GM12878 (cell line): ENCODE data around the gene PFKM.

ENCODE experiments used
- CTCF ChIP-seq, 3 experiments: IDR thresholded peaks in 2 of 3; conservative IDR thresholded peaks in 1 of 3; 2 replicates each; pipeline ENCODE4 v1.5.1; 2011; ENCODE audit warnings: low read depth in 3 of 3, low read length in 3 of 3, mild to moderate bottlenecking in 3 of 3, control low read depth in 2 of 3, moderate library complexity in 2 of 3, inconsistent platforms in 1 of 3, mixed read lengths in 1 of 3; ENCODE audit not compliant: control insufficient read depth in 2 of 3, insufficient read depth in 1 of 3; ENCODE audit errors: extremely low read depth in 1 of 3
- GABPA ChIP-seq: IDR thresholded peaks from 2 replicates; pipeline ENCODE4 v1.6.1; 2014; ENCODE audit warnings: antibody characterized with exemption, low read depth, mild to moderate bottlenecking, inconsistent platforms
- POLR2A ChIP-seq: IDR thresholded peaks from 2 replicates; pipeline ENCODE4 v1.6.1; 2011; ENCODE audit warnings: low read depth, mild to moderate bottlenecking, low read length
- SMARCA5 ChIP-seq: fragments of 450-650 bp; IDR thresholded peaks from 2 replicates; pipeline ENCODE4 v1.6.1; 2017; ENCODE audit warnings: mild to moderate bottlenecking
- SPI1 ChIP-seq: IDR thresholded peaks from 2 replicates; pipeline ENCODE4 v1.6.1; 2011; ENCODE audit warnings: low read depth, mild to moderate bottlenecking, low read length, moderate library complexity, borderline replicate concordance; ENCODE audit not compliant: insufficient read depth
- SRF ChIP-seq, 2 experiments: IDR thresholded peaks; 2 replicates each; pipeline ENCODE4 v1.6.1; 2011; ENCODE audit warnings: low read depth in 2 of 2, low read length in 2 of 2, mild to moderate bottlenecking in 1 of 2, moderate library complexity in 1 of 2
- SUZ12 ChIP-seq: fragments of 200-600 bp; sonication (generic); IDR thresholded peaks from one replicate; pipeline ENCODE4 v1.6.1; 2018; ENCODE audit warnings: antibody characterized with exemption, mild to moderate bottlenecking; ENCODE audit not compliant: unreplicated experiment
- WRNIP1 ChIP-seq: IDR thresholded peaks from 2 replicates; pipeline ENCODE4 v1.6.1; 2011; ENCODE audit warnings: low read depth, low read length, improper control_type of control experiment, borderline replicate concordance
- ZNF24 ChIP-seq: fragments of 450-650 bp; IDR thresholded peaks from 2 replicates; pipeline ENCODE4 v1.6.1; 2017; ENCODE audit warnings: antibody characterized with exemption, mild to moderate bottlenecking
- ZNF274 ChIP-seq: IDR thresholded peaks from one replicate; pipeline ENCODE4 v1.8.0; 2011; ENCODE audit not compliant: insufficient read length, insufficient read depth
- TF ChIP-seq, protein P1 (sequence below): fragments of 450-650 bp; IDR thresholded peaks from 2 replicates; pipeline ENCODE4 v1.6.1; 2017; ENCODE audit warnings: mild to moderate bottlenecking, moderate library complexity

GRCh38 chr12:48119834-48120195 is 651 bp downstream of the PFKM start:
- no peak for TF ChIP-seq WRNIP1
- no peak for TF ChIP-seq ZNF24
- no peak for TF ChIP-seq CTCF (IDR thresholded peaks at IDR 0.05 in 2 of 3, conservative IDR thresholded peaks at IDR 0.05 in 1 of 3; ENCODE audit: control insufficient read depth in 2 of 3, extremely low read depth in 1 of 3, insufficient read depth in 1 of 3, low read depth in 3 of 3, low read length in 3 of 3)
- no peak for TF ChIP-seq SPI1
- TF ChIP-seq, protein P1, sequence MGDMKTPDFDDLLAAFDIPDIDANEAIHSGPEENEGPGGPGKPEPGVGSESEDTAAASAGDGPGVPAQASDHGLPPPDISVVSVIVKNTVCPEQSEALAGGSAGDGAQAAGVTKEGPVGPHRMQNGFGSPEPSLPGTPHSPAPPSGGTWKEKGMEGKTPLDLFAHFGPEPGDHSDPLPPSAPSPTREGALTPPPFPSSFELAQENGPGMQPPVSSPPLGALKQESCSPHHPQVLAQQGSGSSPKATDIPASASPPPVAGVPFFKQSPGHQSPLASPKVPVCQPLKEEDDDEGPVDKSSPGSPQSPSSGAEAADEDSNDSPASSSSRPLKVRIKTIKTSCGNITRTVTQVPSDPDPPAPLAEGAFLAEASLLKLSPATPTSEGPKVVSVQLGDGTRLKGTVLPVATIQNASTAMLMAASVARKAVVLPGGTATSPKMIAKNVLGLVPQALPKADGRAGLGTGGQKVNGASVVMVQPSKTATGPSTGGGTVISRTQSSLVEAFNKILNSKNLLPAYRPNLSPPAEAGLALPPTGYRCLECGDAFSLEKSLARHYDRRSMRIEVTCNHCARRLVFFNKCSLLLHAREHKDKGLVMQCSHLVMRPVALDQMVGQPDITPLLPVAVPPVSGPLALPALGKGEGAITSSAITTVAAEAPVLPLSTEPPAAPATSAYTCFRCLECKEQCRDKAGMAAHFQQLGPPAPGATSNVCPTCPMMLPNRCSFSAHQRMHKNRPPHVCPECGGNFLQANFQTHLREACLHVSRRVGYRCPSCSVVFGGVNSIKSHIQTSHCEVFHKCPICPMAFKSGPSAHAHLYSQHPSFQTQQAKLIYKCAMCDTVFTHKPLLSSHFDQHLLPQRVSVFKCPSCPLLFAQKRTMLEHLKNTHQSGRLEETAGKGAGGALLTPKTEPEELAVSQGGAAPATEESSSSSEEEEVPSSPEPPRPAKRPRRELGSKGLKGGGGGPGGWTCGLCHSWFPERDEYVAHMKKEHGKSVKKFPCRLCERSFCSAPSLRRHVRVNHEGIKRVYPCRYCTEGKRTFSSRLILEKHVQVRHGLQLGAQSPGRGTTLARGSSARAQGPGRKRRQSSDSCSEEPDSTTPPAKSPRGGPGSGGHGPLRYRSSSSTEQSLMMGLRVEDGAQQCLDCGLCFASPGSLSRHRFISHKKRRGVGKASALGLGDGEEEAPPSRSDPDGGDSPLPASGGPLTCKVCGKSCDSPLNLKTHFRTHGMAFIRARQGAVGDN, result no peak
- TF ChIP-seq ZNF274, result no peak
- TF ChIP-seq GABPA, result no peak
- no peak for TF ChIP-seq POLR2A
- TF ChIP-seq SRF (IDR thresholded peaks at IDR 0.05; ENCODE audit: low read depth in 2 of 2, low read length in 2 of 2), result no peak
- TF ChIP-seq SUZ12, result no peak
- no peak for TF ChIP-seq SMARCA5
